K562 (cell line): Measurements from ENCODE around the gene ST14. TPM values are rescaled to one million over a fixed set of nuclear protein-coding genes. Genes with fewer than 3 reads are reported as not detected.

ENCODE experiments used
- ATAC-seq: fragments of 200-7000 bp; cut with Tn5 transposase; 3 replicates; pipeline ENCODE4 v1.9.1; 2020; ENCODE audit warnings: moderate library complexity
- BruUV-seq: library from RNA; stranded (reverse); fragments of 400-500 nt; replicated peaks from 2 replicates; lab custom pipeline; 2021; lab: Mats Ljungman, UMichigan
- CTCF ChIA-PET: fragments of 300-600 bp; formaldehyde crosslinking; extraction: SDS; loops from one replicate; lab custom pipeline; 2021; ENCODE audit warnings: low intra/inter-chr PET ratio; lab: Yijun Ruan, JAX
- POLR2A ChIA-PET: fragments of 300-600, 350-650 bp; sonication (Branson Sonifier 250); formaldehyde crosslinking; extraction: SDS; loops from one replicate; lab custom pipeline; 2021; ENCODE audit warnings: antibody characterized with exemption, inconsistent platforms; lab: Yijun Ruan, JAX
- DNase-seq, 4 experiments: peaks; one replicate each; pipeline versions ENCODE4 v3.0.0 to v3.0.0-alpha.2; 2011 to 2018; ENCODE audit warnings: low spot score in 3 of 4, mixed read lengths in 3 of 4; ENCODE audit errors: extremely low read depth in 1 of 4
- FAIRE-seq: peaks from 2 replicates; lab custom pipeline; 2011; peaks lifted over from hg19 to GRCh38; lab: Jason Lieb, UNC
- H2AFZ ChIP-seq: 2 replicates; pipeline ENCODE4 v1.6.0; 2011; ENCODE audit warnings: low read depth, low read length, control low read depth, inconsistent platforms
- H3K27ac ChIP-seq: fragments of 200-600 bp; 3 replicates; pipeline ENCODE4 v1.8.0; 2011; ENCODE audit warnings: low read depth, mild to moderate bottlenecking, control low read depth, inconsistent platforms, low read length, moderate library complexity, mixed read lengths; ENCODE audit errors: extremely low read depth
- H3K27me3 ChIP-seq, 2 experiments: fragments of 300-600 bp in 1 of 2; 2 replicates in 1 of 2; 3 replicates in 1 of 2; pipeline versions ENCODE4 v1.6.0 to v1.8.0; 2011; ENCODE audit warnings: inconsistent platforms in 2 of 2, low read length in 2 of 2, mild to moderate bottlenecking in 1 of 2, mixed read lengths in 1 of 2, moderate library complexity in 1 of 2; ENCODE audit not compliant: control insufficient read depth in 2 of 2, insufficient read depth in 2 of 2
- H3K36me3 ChIP-seq: fragments of 300-600 bp; 3 replicates; pipeline ENCODE4 v1.8.0; 2011; ENCODE audit warnings: mild to moderate bottlenecking, low read length, inconsistent platforms; ENCODE audit not compliant: control insufficient read depth, insufficient read depth
- H3K4me1 ChIP-seq, 2 experiments: fragments of 200-600 bp in 1 of 2; replicated peaks in 1 of 2; 2 replicates in 1 of 2; 3 replicates in 1 of 2; pipeline versions ENCODE4 v1.5.1 to v1.8.0; 2011; ENCODE audit warnings: inconsistent platforms in 2 of 2, low read length in 2 of 2, mild to moderate bottlenecking in 1 of 2, mixed read lengths in 1 of 2, moderate library complexity in 1 of 2; ENCODE audit not compliant: control insufficient read depth in 2 of 2, insufficient read depth in 2 of 2
- H3K4me2 ChIP-seq: 2 replicates; pipeline ENCODE4 v1.6.1; 2011; ENCODE audit warnings: low read length, control low read depth, inconsistent platforms, mixed read lengths; ENCODE audit not compliant: insufficient read depth
- H3K4me3 ChIP-seq: fragments of 200-600 bp; sonication (generic), shearing (Covaris generic); 2 replicates; pipeline ENCODE4 v1.5.1; 2016; ENCODE audit warnings: control low read depth, inconsistent platforms
- H3K79me2 ChIP-seq: fragments of 200-600 bp; 3 replicates; pipeline ENCODE4 v1.8.0; 2011; ENCODE audit warnings: low read length, inconsistent platforms; ENCODE audit not compliant: control insufficient read depth, insufficient read depth
- H3K9ac ChIP-seq, 2 experiments: 2 replicates each; pipeline versions ENCODE4 v1.6.0 to v1.6.1; 2011; ENCODE audit warnings: low read depth in 2 of 2, low read length in 2 of 2, control low read depth in 1 of 2, inconsistent platforms in 1 of 2, mild to moderate bottlenecking in 1 of 2, mixed read lengths in 1 of 2; ENCODE audit not compliant: insufficient read depth in 1 of 2
- H3K9me1 ChIP-seq: one replicate; pipeline ENCODE4 v1.6.0; 2011; ENCODE audit warnings: inconsistent platforms, mild to moderate bottlenecking, low read length, moderate library complexity; ENCODE audit not compliant: control insufficient read depth, insufficient read depth
- H3K9me3 ChIP-seq: replicated peaks from 2 replicates; pipeline ENCODE4 v1.5.1; 2011; ENCODE audit warnings: low read depth, low read length, inconsistent platforms; ENCODE audit not compliant: control insufficient read depth, insufficient read depth
- H4K20me1 ChIP-seq: replicated peaks from 2 replicates; pipeline ENCODE4 v1.6.1; 2011; ENCODE audit warnings: low read length, inconsistent platforms, mixed read lengths; ENCODE audit not compliant: control insufficient read depth, insufficient read depth
- ELK3 ChIP-seq: fragments of 450-650 bp; formaldehyde crosslinking; IDR thresholded peaks from 2 replicates; pipeline ENCODE4 v1.4.0; 2020; ENCODE audit warnings: mild to moderate bottlenecking
- HDAC3 ChIP-seq: fragments of 450-650 bp; IDR thresholded peaks from 2 replicates; pipeline ENCODE4 v1.6.1; 2018; ENCODE audit warnings: borderline replicate concordance, mild to moderate bottlenecking, moderate library complexity; ENCODE audit not compliant: partially characterized antibody
- HOMEZ ChIP-seq: fragments of 250-450 bp; sonication (Bioruptor Pico); IDR thresholded peaks from 2 replicates; pipeline ENCODE4 v1.4.0; 2020; ENCODE audit warnings: mild to moderate bottlenecking, moderate library complexity
- MCM2 ChIP-seq: fragments of 450-650 bp; IDR thresholded peaks from 2 replicates; pipeline ENCODE4 v1.6.1; 2017; ENCODE audit warnings: low read depth, mild to moderate bottlenecking
- RERE ChIP-seq: sonication (generic); formaldehyde crosslinking; IDR thresholded peaks from 2 replicates; pipeline ENCODE4 v1.8.0; 2023; ENCODE audit warnings: missing genetic modification reagents, mild to moderate bottlenecking, borderline replicate concordance
- RFX1 ChIP-seq: fragments of 450-650 bp; IDR thresholded peaks from 2 replicates; pipeline ENCODE4 v1.6.1; 2016; ENCODE audit warnings: mild to moderate bottlenecking, moderate library complexity
- WGBS: fragments of 100-300 bp; shearing (Covaris generic); methylation state at CpG from one replicate; pipeline ENCODE4 v1.1.6; 2016; ENCODE audit warnings: low coverage, mixed read lengths; ENCODE audit not compliant: insufficient coverage; ENCODE audit errors: missing lambda C conversion rate; 5-methylcytosine and 5-hydroxymethylcytosine counted together
- in situ Hi-C: fragments of 300-500 bp; cut with MboI; formaldehyde crosslinking; loops from 4 replicates; pipeline ENCODE4 v1.15.0; 2018; ENCODE audit warnings: inconsistent platforms, mixed read lengths
- intact Hi-C: fragments of 100-400 bp; cut with micrococcal nuclease; formaldehyde crosslinking; loops from 2 replicates; pipeline ENCODE4 v1.14.2; 2022
- polyA plus RNA-seq, 8 experiments: library from polyadenylated mRNA; depleted of rRNA in 4 of 8; stranded (reverse) in 5 of 8; unstranded in 3 of 8; fragments of >200 nt; fragmentation: Nextera tagmentation in 2 of 8; fragmentation: Illumina TruSeq in 1 of 8; extraction: Ambion mirVana in 2 of 8; extraction: Trizol in 1 of 8; gene quantifications; 2 replicates each; pipeline versions ENCODE4 v1.2.1 to v1.2.3, GENCODE V29; 2011 to 2014; ENCODE audit warnings: inconsistent platforms in 1 of 8, missing spikeins in 1 of 8
- total RNA-seq, 7 experiments: library from RNA; depleted of rRNA in 6 of 7; stranded (reverse); fragments of >200 nt in 6 of 7; fragmentation: Illumina TruSeq in 2 of 7; extraction: Trizol in 2 of 7; gene quantifications; 2 replicates each; pipeline versions ENCODE4 v1.2.1 to v1.2.3, GENCODE V29; 2011 to 2021; ENCODE audit warnings: low replicate concordance in 1 of 7

Gene ST14
- total and polyA plus RNA-seq, 9 of the 15 experiments (the other 6 are each of a cell fraction or from before 2014, with no cell fraction given): 0.08 to 0.20 TPM; not detected in 7

GRCh38 chr11:130144861-130145281, 14.7 kb upstream of the ST14 start:
- Histone ChIP-seq H3K9ac (no peak overlapping the region), H3K4me2 (no peak overlapping the region), H3K4me1 (no peaks in the 10 kb centered on the region), H3K27ac (no peak overlapping the region), H3K27me3 (no peaks in the 10 kb centered on the region), H3K36me3 (peaks cover 60% of the 10 kb centered on the region), H3K4me3 (no peak overlapping the region), H2AFZ (no peak overlapping the region), H4K20me1 (0 out of 2 replicates have a peak, but pooled peaks cover 3% of the 10 kb centered on the region), H3K9me1 (peaks cover 4% of the 10 kb centered on the region), H3K9me3 (no peaks in the 10 kb centered on the region), H3K79me2 (no peaks in the 10 kb centered on the region)
- 89% methylated on average over 7 of the region's 7 CpGs for WGBS
- ChIA-PET POLR2A (interaction anchor here (1.1 kb wide), 1 partner anchor 8 kb away, joined by 4 read pairs; no protein-coding TSS in a partner anchor), CTCF (no interaction called here)
- no TSS peak for BruUV-seq
- intact Hi-C loops (no loop called here), in situ Hi-C loops (no loop called here)
- no peak for FAIRE-seq
- no peak for DNase-seq
- ATAC-seq: peak; percentile 24; the same call in 1 of the 3 replicates
- TF ChIP-seq RFX1: peak; percentile 72
- no peak for TF ChIP-seq MCM2

- CTCF ChIA-PET: no interaction called here
- Histone ChIP-seq H3K79me2 (no peaks in the 10 kb centered on the region), H3K4me3 (no peak overlapping the region), H3K27me3 (no peaks in the 10 kb centered on the region), H3K9ac (no peak overlapping the region), H3K9me3 (no peaks in the 10 kb centered on the region), H2AFZ (no peak overlapping the region), H3K36me3 (peaks cover 55% of the 10 kb centered on the region), H3K4me1 (no peaks in the 10 kb centered on the region), H3K4me2 (no peak overlapping the region), H3K27ac (no peak overlapping the region), H3K9me1 (peaks cover 4% of the 10 kb centered on the region)
- DNase-seq (no peak), FAIRE-seq (no peak), ATAC-seq (no peak)
- 91% methylated on average over 3 of the region's 3 CpGs for WGBS
- in situ Hi-C loops (no loop called here), intact Hi-C loops (no loop called here)
- no TSS peak for BruUV-seq
- TF ChIP-seq HDAC3: no peak
- TF ChIP-seq HOMEZ (CRISPR knock-in tag): no peak
- no peak for TF ChIP-seq RERE (CRISPR knock-in tag)
- TF ChIP-seq ELK3 (CRISPR knock-in tag): no peak
- TF ChIP-seq, all 486 proteins: peak for 0
- 0 out of 2 replicates have a peak, but pooled peaks cover 3% of the 10 kb centered on the region for H4K20me1 ChIP-seq
- POLR2A ChIA-PET: interaction anchor here (1.1 kb wide), 1 partner anchor 9 kb away, joined by 4 read pairs; no protein-coding TSS in a partner anchor
Measured at GRCh38 chr11:130145311-130145812, 14.2 kb upstream of the ST14 start.
